Spleen (tissue), 7 donors: ENCODE data around the gene FBH1.

Source experiments
- POLR2A ChIP-seq, 3 donors: fragments of 450-650 bp; IDR thresholded peaks; one replicate each; pipeline ENCODE4 v1.5.1; 2017; ENCODE audit warnings: antibody characterized with exemption in 3 of 3, mild to moderate bottlenecking in 1 of 3
- TF ChIP-seq, protein P1 (sequence below), 11 experiments: fragments of 200-600 bp in 7 of 11; fragments of 450-650 bp in 4 of 11; sonication (generic) in 4 of 11; IDR thresholded peaks in 8 of 11; conservative IDR thresholded peaks in 3 of 11; 1 replicate in 7 of 11; 2 replicates in 4 of 11; pipeline versions ENCODE4 v1.4.0 to v1.8.0; 2016 to 2021; ENCODE audit warnings: antibody characterized with exemption in 11 of 11, inconsistent platforms in 4 of 11, mild to moderate bottlenecking in 1 of 11
- donor health status: DM: no; HTN: no; CAD: no; lungs with moderate emphysema.
- donor health status: DM: no; HTN: no; CAD: no.
- donor health status: DM: no; HTN: no; CAD: no.

DNA sequence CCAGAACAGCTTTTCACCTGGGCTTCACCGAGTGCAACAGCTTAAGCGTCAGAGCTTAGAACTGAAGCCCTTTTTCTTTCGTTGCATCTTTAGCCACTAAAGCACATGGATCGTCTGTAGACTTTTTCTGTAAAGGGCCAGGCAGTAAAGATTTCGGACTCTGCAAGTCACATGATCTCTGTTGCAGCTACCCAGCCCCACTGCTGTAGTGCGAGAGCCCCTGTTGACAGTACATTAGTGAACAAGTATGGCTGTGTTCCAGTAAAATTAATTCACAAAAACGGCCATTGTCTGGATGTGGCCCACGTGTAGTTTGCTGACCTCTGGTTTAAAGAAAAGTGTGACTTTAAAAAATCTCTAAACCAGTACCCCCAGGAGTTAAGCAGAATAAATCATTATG is 39.4 kb downstream of the FBH1 start:
- TF ChIP-seq POLR2A (IDR thresholded peaks at IDR 0.05), result no peak
- TF ChIP-seq, protein P1, sequence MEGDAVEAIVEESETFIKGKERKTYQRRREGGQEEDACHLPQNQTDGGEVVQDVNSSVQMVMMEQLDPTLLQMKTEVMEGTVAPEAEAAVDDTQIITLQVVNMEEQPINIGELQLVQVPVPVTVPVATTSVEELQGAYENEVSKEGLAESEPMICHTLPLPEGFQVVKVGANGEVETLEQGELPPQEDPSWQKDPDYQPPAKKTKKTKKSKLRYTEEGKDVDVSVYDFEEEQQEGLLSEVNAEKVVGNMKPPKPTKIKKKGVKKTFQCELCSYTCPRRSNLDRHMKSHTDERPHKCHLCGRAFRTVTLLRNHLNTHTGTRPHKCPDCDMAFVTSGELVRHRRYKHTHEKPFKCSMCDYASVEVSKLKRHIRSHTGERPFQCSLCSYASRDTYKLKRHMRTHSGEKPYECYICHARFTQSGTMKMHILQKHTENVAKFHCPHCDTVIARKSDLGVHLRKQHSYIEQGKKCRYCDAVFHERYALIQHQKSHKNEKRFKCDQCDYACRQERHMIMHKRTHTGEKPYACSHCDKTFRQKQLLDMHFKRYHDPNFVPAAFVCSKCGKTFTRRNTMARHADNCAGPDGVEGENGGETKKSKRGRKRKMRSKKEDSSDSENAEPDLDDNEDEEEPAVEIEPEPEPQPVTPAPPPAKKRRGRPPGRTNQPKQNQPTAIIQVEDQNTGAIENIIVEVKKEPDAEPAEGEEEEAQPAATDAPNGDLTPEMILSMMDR (IDR thresholded peaks at IDR 0.05 in 8 of 11, conservative IDR thresholded peaks at IDR 0.05 in 3 of 11), result no peak
